ENCODE measurements around the gene TSPAN31. TPM values are rescaled to one million over a fixed set of nuclear protein-coding genes. Genes with fewer than 3 reads are reported as not detected.

Gene TSPAN31
- polyA plus RNA-seq, 1 donor: 62.2 TPM

DNA sequence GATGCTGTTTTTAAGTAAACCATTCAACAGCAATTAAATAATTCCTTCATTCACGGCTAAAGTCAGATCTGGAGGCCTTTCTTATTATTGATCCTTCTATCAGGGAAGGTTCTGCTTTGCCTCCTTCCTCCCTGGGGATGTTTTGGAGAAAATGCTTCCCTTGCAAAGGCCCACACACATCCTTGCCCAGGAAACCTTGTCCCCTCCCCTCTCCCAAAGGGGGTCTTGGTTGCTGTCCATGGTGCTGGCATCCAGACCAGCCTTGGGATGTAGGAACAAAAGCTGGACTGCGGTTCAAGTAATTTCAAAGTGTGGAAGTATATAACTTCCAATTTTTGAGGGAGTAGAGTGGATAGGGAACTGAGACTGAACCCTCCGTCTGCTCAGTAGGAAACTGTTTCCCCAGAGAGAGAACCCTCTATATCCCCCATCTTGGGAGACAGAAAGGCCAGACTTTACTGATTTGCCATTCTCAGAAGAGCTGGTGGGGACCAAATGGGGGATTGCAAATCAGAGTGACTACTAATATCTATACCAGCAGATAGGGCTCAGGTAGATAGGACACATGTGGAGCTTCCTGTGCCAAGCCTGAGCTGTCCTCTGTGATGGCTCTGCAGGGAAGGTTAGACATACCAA lies 15.6 kb downstream of the TSPAN31 start:
- H3K9me3 ChIP-seq (ENCODE audit: control insufficient read depth, low read depth, low read length): peaks cover 9% of the 10 kb centered on the region
- peaks cover 7% of the 10 kb centered on the region for H3K4me1 ChIP-seq (ENCODE audit: control insufficient read depth, insufficient read depth, low read length)
- H3K27ac ChIP-seq (ENCODE audit: low read length): no peak overlapping the region
- H3K4me3 ChIP-seq (ENCODE audit: low read length): no peak overlapping the region
- peaks cover 18% of the 10 kb centered on the region for H3K36me3 ChIP-seq (ENCODE audit: control insufficient read depth, insufficient read depth, low read length)
- WGBS (ENCODE audit: insufficient coverage, low lambda C conversion rate): 80% methylated on average over 1 of the region's 3 CpGs
- H3K27me3 ChIP-seq (ENCODE audit: control insufficient read depth, insufficient read depth, low read length): peaks cover 22% of the 10 kb centered on the region
- no peak for DNase-seq

- DNase-seq: no peak
- WGBS (ENCODE audit: insufficient coverage, low lambda C conversion rate): no CpG with 5 or more reads among the region's 4 CpGs
- H3K9me3 ChIP-seq (ENCODE audit: control insufficient read depth, low read depth, low read length): peaks cover 13% of the 10 kb centered on the region
- no peak overlapping the region for H3K27ac ChIP-seq (ENCODE audit: low read length)
- H3K4me3 ChIP-seq (ENCODE audit: low read length): no peak overlapping the region
- H3K4me1 ChIP-seq (ENCODE audit: control insufficient read depth, insufficient read depth, low read length): peaks cover 14% of the 10 kb centered on the region
- H3K27me3 ChIP-seq (ENCODE audit: control insufficient read depth, insufficient read depth, low read length): peaks cover 32% of the 10 kb centered on the region
- peaks cover 18% of the 10 kb centered on the region for H3K36me3 ChIP-seq (ENCODE audit: control insufficient read depth, insufficient read depth, low read length)
Measured at GRCh38 chr12:57761391-57761998, 16.7 kb downstream of the TSPAN31 start.

- peaks cover 18% of the 10 kb centered on the region for H3K36me3 ChIP-seq (ENCODE audit: control insufficient read depth, insufficient read depth, low read length)
- H3K9me3 ChIP-seq (ENCODE audit: control insufficient read depth, low read depth, low read length): peaks cover 13% of the 10 kb centered on the region
- H3K4me3 ChIP-seq (ENCODE audit: low read length): no peak overlapping the region
- peaks cover 20% of the 10 kb centered on the region for H3K4me1 ChIP-seq (ENCODE audit: control insufficient read depth, insufficient read depth, low read length)
- H3K27me3 ChIP-seq (ENCODE audit: control insufficient read depth, insufficient read depth, low read length): peaks cover 42% of the 10 kb centered on the region
- no peak overlapping the region for H3K27ac ChIP-seq (ENCODE audit: low read length)
- no peak for DNase-seq
- WGBS (ENCODE audit: insufficient coverage, low lambda C conversion rate): no CpG with 5 or more reads among the region's 2 CpGs
Measured at GRCh38 chr12:57762463-57762862, 17.6 kb downstream of the TSPAN31 start.

- H3K4me3 ChIP-seq (ENCODE audit: low read length): peak overlapping the region; percentile 47
- no peak overlapping the region for H3K27ac ChIP-seq (ENCODE audit: low read length)
Measured at GRCh38 chr12:57763881-57764661, 19.2 kb downstream of the TSPAN31 start.

DNA sequence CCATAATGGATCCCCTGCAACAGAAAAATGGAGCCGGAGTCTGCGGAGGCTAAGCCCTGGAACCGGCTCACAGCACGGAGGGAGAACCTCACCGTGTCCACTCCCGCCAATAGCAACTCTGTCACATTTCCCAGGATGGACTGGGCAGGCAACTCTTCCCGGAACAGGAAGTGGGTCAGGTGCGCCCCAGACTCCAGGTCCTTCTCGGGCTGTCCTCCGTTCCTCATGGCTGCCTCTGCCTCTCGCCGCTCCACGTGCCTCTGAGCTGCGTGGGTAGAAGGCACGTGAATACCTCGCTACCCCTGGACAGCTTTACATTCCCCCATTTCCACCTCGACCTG lies 19.8 kb downstream of the TSPAN31 start:
- Histone ChIP-seq H3K27ac (ENCODE audit: low read length) (no peak overlapping the region), H3K4me3 (ENCODE audit: low read length) (peak overlapping the region; percentile 47), H3K27me3 (ENCODE audit: control insufficient read depth, insufficient read depth, low read length) (peaks cover 45% of the 10 kb centered on the region), H3K9me3 (ENCODE audit: control insufficient read depth, low read depth, low read length) (peaks cover 10% of the 10 kb centered on the region), H3K36me3 (ENCODE audit: control insufficient read depth, insufficient read depth, low read length) (peaks cover 13% of the 10 kb centered on the region), H3K4me1 (ENCODE audit: control insufficient read depth, insufficient read depth, low read length) (peaks cover 20% of the 10 kb centered on the region)
- DNase-seq: no peak
- no CpG with 5 or more reads among the region's 17 CpGs for WGBS (ENCODE audit: insufficient coverage, low lambda C conversion rate)

More at GRCh38 chr12:57763881-57764661, 19.2 kb downstream of the TSPAN31 start:
- Histone ChIP-seq H3K4me1 (ENCODE audit: control insufficient read depth, insufficient read depth, low read length) (peaks cover 20% of the 10 kb centered on the region), H3K9me3 (ENCODE audit: control insufficient read depth, low read depth, low read length) (peaks cover 10% of the 10 kb centered on the region), H3K27me3 (ENCODE audit: control insufficient read depth, insufficient read depth, low read length) (peaks cover 45% of the 10 kb centered on the region), H3K36me3 (ENCODE audit: control insufficient read depth, insufficient read depth, low read length) (peaks cover 12% of the 10 kb centered on the region)
- 80% methylated on average over 1 of the region's 6 CpGs for WGBS (ENCODE audit: insufficient coverage, low lambda C conversion rate)
- DNase-seq: no peak

DNA sequence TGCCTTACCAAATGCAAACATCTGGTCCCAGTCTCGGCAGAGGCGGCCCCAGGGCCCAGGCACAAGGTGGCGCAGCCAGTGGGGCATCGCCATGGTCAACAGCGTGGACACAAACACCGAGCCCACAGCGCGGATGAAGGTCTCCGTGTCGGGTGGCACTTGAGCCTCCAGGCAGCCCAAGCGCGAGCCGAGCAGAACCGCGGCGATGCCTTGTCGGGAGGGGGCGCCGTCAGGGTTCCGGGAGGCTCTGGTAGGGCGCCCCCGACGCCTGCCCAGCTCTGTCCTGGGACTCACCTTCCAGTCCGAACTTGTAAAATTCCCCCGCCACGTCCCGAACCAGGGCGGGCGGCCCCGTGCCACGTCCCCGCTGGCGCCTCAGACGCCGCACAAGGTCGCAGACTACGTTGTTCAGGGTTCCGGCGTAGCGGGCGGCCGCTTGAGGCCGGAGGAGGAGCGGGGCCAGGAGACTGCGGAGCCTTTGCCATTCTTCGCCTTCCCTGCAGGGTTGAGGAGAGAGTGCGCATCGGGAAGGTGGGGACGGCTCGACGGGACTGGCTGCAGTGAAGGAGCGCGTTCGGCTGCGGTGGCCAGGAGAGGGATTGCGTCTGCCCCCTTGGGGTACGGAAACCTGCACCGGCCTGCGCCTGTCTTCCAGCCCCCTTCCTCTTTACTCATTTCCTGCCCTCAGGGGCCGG lies 20.3 kb downstream of the TSPAN31 start:
- DNase-seq: peak in 1 of 2 donors; percentile 59
- H3K4me3 ChIP-seq (ENCODE audit: low read length): peak overlapping the region; percentile 47
- no CpG with 5 or more reads among the region's 60 CpGs for whole genome bisulfite sequencing (ENCODE audit: insufficient coverage, low lambda C conversion rate)
- H3K4me1 ChIP-seq (ENCODE audit: control insufficient read depth, insufficient read depth, low read length): peaks cover 20% of the 10 kb centered on the region
- H3K27me3 ChIP-seq (ENCODE audit: control insufficient read depth, insufficient read depth, low read length): peaks cover 45% of the 10 kb centered on the region
- peaks cover 10% of the 10 kb centered on the region for H3K9me3 ChIP-seq (ENCODE audit: control insufficient read depth, low read depth, low read length)
- no peak overlapping the region for H3K27ac ChIP-seq (ENCODE audit: low read length)
- peaks cover 14% of the 10 kb centered on the region for H3K36me3 ChIP-seq (ENCODE audit: control insufficient read depth, insufficient read depth, low read length)

- Histone ChIP-seq H3K4me1 (ENCODE audit: control insufficient read depth, insufficient read depth, low read length) (peaks cover 24% of the 10 kb centered on the region), H3K9me3 (ENCODE audit: control insufficient read depth, low read depth, low read length) (peaks cover 10% of the 10 kb centered on the region), H3K27me3 (ENCODE audit: control insufficient read depth, insufficient read depth, low read length) (peaks cover 45% of the 10 kb centered on the region), H3K36me3 (ENCODE audit: control insufficient read depth, insufficient read depth, low read length) (peaks cover 14% of the 10 kb centered on the region), H3K4me3 (ENCODE audit: low read length) (peak overlapping the region; percentile 47), H3K27ac (ENCODE audit: low read length) (no peak overlapping the region)
- no peak for DNase-seq
- 0% methylated on average over 1 of the region's 40 CpGs for WGBS (ENCODE audit: insufficient coverage, low lambda C conversion rate)
Measured at GRCh38 chr12:57765698-57766463, 21.0 kb downstream of the TSPAN31 start.

DNA sequence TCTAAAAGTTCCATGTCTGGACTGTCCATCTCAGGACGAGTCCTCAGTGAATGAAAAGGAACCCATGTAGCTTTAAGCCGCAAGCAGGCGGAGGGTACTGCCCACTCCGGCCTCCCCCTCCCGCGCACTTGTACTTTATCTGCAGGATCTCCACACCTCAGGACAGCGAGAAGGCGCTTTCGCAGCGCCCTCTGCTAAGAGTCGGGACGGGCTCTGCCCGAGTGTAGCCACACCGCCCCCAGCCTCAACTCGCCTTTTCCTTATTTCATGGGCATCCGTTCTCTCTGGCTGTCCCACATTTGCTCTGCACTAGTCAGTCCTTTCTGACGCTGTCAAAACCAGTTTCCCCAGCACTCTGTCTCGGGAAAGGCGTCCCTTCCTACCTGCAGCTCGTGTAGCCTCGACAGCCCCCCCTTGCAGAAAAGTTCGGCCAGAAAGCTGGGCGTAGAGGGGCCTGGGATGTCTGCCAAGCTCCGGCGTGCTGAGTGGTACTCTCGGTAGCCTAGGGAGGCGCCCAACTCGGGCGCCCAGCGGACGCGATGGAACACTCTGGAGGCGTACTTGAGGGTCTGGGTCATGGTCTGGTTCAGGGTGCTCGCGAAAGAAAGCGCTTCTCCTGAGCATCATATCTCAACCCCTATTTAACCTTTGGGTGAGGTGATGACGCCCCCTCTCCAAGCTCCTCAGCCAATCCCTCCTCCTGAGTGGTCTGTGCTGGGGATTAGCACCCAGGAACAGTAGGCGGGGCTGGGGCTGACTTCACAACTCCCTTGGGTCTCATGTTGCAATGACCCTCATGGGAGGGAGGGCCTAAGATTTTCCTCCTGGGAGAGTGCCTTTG lies 21.8 kb downstream of the TSPAN31 start, which contains the start of gene CYP27B1:
Gene CYP27B1, minus strand, starts transcription at position 615 of the 841 bp plus-strand sequence. Its CDS starts 37 bp downstream, at position 578.
- H3K27ac ChIP-seq (ENCODE audit: low read length): no peak within 1 kb of the TSS
- H3K4me1 ChIP-seq (ENCODE audit: control insufficient read depth, insufficient read depth, low read length): peaks cover 28% of the 10 kb centered on the region
- no peak for DNase-seq
- peaks cover 45% of the 10 kb centered on the region for H3K27me3 ChIP-seq (ENCODE audit: control insufficient read depth, insufficient read depth, low read length)
- peaks cover 14% of the 10 kb centered on the region for H3K36me3 ChIP-seq (ENCODE audit: control insufficient read depth, insufficient read depth, low read length)
- H3K9me3 ChIP-seq (ENCODE audit: control insufficient read depth, low read depth, low read length): peaks cover 10% of the 10 kb centered on the region
- 14% methylated on average over 2 of the region's 38 CpGs for WGBS (ENCODE audit: insufficient coverage, low lambda C conversion rate)
- H3K4me3 ChIP-seq (ENCODE audit: low read length): no peak within 1 kb of the TSS

GRCh38 chr12:57767305-57767698 lies 22.5 kb downstream of the TSPAN31 start:
- Histone ChIP-seq H3K27me3 (ENCODE audit: control insufficient read depth, insufficient read depth, low read length) (peaks cover 45% of the 10 kb centered on the region), H3K4me3 (ENCODE audit: low read length) (no peak overlapping the region), H3K36me3 (ENCODE audit: control insufficient read depth, insufficient read depth, low read length) (peaks cover 14% of the 10 kb centered on the region), H3K9me3 (ENCODE audit: control insufficient read depth, low read depth, low read length) (peaks cover 10% of the 10 kb centered on the region), H3K27ac (ENCODE audit: low read length) (no peak overlapping the region), H3K4me1 (ENCODE audit: control insufficient read depth, insufficient read depth, low read length) (peaks cover 28% of the 10 kb centered on the region)
- no peak for DNase-seq

Measured in large intestine (tissue), 3 donors.